Pancreas (tissue), 10 donors: ENCODE results near the gene STARD9. TPM values are rescaled to one million over a fixed set of nuclear protein-coding genes. Genes with fewer than 3 reads are reported as not detected.
A peak's percentile ranks its signal among the peaks of the same experiment; 100 is the strongest.

Experiments used
- ATAC-seq, 4 donors: fragments of 200-7000 bp; cut with Tn5 transposase; one replicate each; pipeline versions ENCODE4 v1.8.0 to v1.9.1; 2020; ENCODE audit warnings: mild to moderate bottlenecking in 4 of 4, moderate library complexity in 4 of 4
- DNase-seq, 6 donors: peaks; one replicate each; pipeline ENCODE4 v3.0.0-alpha.2; 2020
- FAIRE-seq: peaks from 2 replicates; lab custom pipeline; 2012; peaks lifted over from hg19 to GRCh38; lab: Jason Lieb, UNC
- H3K27ac ChIP-seq, 4 donors: fragments of 200-600 bp; sonication (generic); 1 replicate in 3 of 4; 2 replicates in 1 of 4; pipeline versions ENCODE4 v1.5.0 to v1.8.0; 2020
- H3K27me3 ChIP-seq, 4 donors: fragments of 200-600 bp; one replicate each; pipeline ENCODE4 v1.8.0; 2021
- H3K36me3 ChIP-seq, 3 donors: fragments of 200-600 bp; sonication (generic) in 1 of 3; one replicate each; pipeline versions ENCODE4 v1.5.0 to v1.8.0; 2020 to 2021
- H3K4me1 ChIP-seq, 3 donors: fragments of 200-600 bp; one replicate each; pipeline ENCODE4 v1.8.0; 2021
- H3K4me3 ChIP-seq, 4 donors: fragments of 200-600 bp; sonication (generic) in 2 of 4; one replicate each; pipeline versions ENCODE4 v1.5.0 to v1.8.0; 2020 to 2021
- H3K9me3 ChIP-seq, 4 donors: fragments of 200-600 bp; one replicate each; pipeline ENCODE4 v1.8.0; 2021
- WGBS, 2 donors: extraction: QIAGEN DNeasy Blood & Tissue Kit; methylation state at CpG; one replicate each; pipeline ENCODE4 v1.1.7; 2013; 5-methylcytosine and 5-hydroxymethylcytosine counted together
- intact Hi-C, 3 donors: fragments of 100-400 bp; cut with DNase I; formaldehyde crosslinking; loops; one replicate each; pipeline versions ENCODE4 v1.11.1 to v1.14.2; 2022
- polyA plus RNA-seq, 2 donors: library from polyadenylated mRNA; stranded (reverse); fragments of 200-250 nt; gene quantifications; one replicate each; pipeline ENCODE4 v1.2.3, GENCODE V29; 2013
- total RNA-seq, 6 donors: library from RNA; stranded (reverse); fragmentation: NEBNext Ultra II Directional in 4 of 6; extraction: Animal tissue kit (Norgen Biotek cat#: 25700) in 4 of 6; gene quantifications; one replicate each; pipeline versions ENCODE4 v1.2.1 to v1.2.4, GENCODE V29; 2021 to 2023
- TF ChIP-seq, protein P1 (sequence below), 4 donors: fragments of 200-600 bp; sonication (generic) in 3 of 4; IDR thresholded peaks; one replicate each; pipeline versions ENCODE4 v1.5.0 to v1.8.0; 2021; ENCODE audit warnings: antibody characterized with exemption in 4 of 4
- donor health status: healthy with polysubstance abuse.
- donor health status: DM: no; HTN: no; CAD: no; lungs with moderate emphysema.
- donor health status: DM: no; HTN: no; CAD: no.
- donor health status: control.
- donor health status: control.
- donor health status: Bipolar disorder and iron deficiency.
- donor health status: DM: yes; HTN: yes; CAD: no.
- donor health status: DM: no; HTN: no; CAD: no.
- donor health status: DM: no; HTN: no; CAD: no.
- donor health status: DM: yes; HTN: yes; CAD: no.

Gene STARD9
- 1 to 10 TPM in 3 of 6 donors, under 1 TPM in 3; 0.44 to 2.0 (median 1.0) TPM for total RNA-seq
- polyA plus RNA-seq, result 1 to 10 TPM; 2.6 to 3.0 TPM

DNA sequence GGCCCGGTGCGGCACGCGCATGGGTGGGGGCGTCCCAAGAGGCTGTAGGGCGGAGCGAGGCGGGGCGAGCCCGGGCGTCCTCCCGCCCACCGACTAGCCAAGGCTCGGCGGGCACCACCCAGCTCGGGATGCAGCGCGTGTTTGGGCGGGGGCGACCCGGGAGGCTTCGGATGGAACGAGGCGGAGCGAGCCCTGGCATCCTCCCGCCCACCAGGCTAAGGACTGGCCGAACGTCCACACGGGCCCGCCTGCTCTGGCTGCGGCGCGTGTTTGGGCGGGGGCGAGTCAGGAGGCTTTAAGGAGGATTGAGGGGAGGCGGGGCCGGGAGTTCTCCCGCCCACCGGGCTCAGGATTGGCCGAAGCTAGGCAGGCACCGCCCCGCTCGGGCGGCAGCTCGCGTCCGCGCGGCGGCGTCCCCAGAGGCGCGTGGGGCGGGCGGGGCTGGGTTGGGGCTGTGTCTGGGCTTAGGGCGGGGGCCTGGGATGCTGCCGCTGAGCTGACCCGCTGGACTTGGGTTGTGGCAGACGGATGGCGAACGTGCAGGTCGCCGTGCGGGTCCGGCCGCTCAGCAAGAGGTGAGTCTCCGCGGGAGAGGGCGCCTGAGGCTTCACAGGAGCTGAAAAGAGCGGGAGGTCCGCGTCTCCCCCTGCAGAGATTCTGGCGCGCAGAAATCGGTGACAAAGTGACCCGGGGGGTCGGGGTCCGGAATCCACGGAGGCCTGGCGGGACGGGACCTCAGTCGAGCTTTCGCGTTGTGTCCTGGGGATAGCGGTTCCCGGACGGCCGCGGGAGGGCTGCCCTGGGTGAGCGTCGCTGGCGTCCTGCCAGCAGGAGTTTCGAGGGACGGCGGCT is at the start of gene STARD9:
Gene STARD9 (plus strand): TSS at position 419 of the 852 bp plus-strand sequence. CDS start 110 bp downstream, at position 529.
- DNase-seq, result peak; percentile 96 to 98 (median 97)
- Histone ChIP-seq H3K4me1 (peaks cover 0 to 4% (median 0%) of the 10 kb centered on the region in 3 donors), H3K9me3 (no peaks in the 10 kb centered on the region), H3K4me3 (peak within 1 kb of the TSS; percentile 53 to 71 (median 60)), H3K27ac (peak within 1 kb of the TSS in 3 of 4 donors; percentile 0 to 48 (median 16)), H3K27me3 (no peaks in the 10 kb centered on the region), H3K36me3 (no peaks in the 10 kb centered on the region)
- intact Hi-C loops, result no loop called here
- no peak for FAIRE-seq
- TF ChIP-seq, protein P1, sequence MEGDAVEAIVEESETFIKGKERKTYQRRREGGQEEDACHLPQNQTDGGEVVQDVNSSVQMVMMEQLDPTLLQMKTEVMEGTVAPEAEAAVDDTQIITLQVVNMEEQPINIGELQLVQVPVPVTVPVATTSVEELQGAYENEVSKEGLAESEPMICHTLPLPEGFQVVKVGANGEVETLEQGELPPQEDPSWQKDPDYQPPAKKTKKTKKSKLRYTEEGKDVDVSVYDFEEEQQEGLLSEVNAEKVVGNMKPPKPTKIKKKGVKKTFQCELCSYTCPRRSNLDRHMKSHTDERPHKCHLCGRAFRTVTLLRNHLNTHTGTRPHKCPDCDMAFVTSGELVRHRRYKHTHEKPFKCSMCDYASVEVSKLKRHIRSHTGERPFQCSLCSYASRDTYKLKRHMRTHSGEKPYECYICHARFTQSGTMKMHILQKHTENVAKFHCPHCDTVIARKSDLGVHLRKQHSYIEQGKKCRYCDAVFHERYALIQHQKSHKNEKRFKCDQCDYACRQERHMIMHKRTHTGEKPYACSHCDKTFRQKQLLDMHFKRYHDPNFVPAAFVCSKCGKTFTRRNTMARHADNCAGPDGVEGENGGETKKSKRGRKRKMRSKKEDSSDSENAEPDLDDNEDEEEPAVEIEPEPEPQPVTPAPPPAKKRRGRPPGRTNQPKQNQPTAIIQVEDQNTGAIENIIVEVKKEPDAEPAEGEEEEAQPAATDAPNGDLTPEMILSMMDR (IDR thresholded peaks at IDR 0.05), result no peak
- peak; percentile 95 to 99 (median 98) for ATAC-seq
- 0 to 1% methylated on average over 67 to 95 of the region's 95 CpGs for WGBS, 2 donors

DNA sequence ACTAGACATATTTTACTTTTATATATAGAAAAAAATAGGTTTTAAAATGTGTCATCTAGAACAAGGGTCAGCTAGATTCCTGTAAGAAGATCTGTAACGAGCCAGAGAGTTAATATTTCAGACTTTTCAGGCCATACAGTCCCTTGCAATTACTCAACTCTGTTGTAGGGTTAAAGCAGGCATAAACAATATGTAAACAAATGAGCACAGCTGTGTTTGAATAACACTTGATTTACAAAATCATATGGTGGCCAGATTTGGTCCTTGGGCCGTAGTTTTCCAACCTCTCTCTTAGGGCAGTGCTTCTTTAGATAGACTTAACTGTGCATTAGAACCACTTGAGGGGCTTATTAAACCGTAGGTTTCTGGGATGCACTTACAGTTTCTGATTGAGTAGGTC is 46.4 kb upstream of the STARD9 start:
- ATAC-seq (no peak), FAIRE-seq (no peak), DNase-seq (no peak)
- Histone ChIP-seq H3K9me3 (no peaks in the 10 kb centered on the region), H3K4me3 (no peak overlapping the region), H3K27ac (no peak overlapping the region), H3K36me3 (peaks cover 0 to 19% (median 0%) of the 10 kb centered on the region in 3 donors), H3K4me1 (no peaks in the 10 kb centered on the region), H3K27me3 (no peaks in the 10 kb centered on the region)
- 82 to 83% methylated on average over 3 of the region's 3 CpGs for WGBS, 2 donors
- intact Hi-C loops, result no loop called here
- TF ChIP-seq, protein P1 (IDR thresholded peaks at IDR 0.05), result no peak

DNA sequence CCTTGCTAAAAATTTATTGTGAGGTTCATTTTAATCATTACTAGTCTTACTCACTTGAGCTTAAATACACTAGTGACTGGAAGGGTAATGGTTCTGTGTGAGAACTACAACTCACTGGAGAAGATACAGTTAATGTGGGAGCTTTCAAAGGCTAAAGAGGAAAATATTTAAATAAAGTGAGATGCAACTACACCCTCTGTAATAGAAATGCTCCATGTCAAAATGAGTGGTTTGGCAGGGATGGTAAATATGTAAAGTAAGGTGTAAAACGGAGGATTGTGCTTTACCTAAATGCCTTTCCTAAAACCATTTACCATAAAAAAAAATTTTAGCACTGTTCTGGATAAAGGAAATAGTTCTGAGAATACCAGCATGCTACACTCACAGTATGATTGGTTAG is 42.2 kb upstream of the STARD9 start:
- 86 to 93% methylated on average over 1 of the region's 1 CpG for WGBS, 2 donors
- Histone ChIP-seq H3K27ac (no peak overlapping the region), H3K36me3 (peaks cover 0 to 14% (median 0%) of the 10 kb centered on the region in 3 donors), H3K27me3 (no peaks in the 10 kb centered on the region), H3K4me1 (no peaks in the 10 kb centered on the region), H3K4me3 (no peak overlapping the region), H3K9me3 (no peaks in the 10 kb centered on the region)
- no peak for DNase-seq
- intact Hi-C loops, result no loop called here
- TF ChIP-seq, protein P1 (IDR thresholded peaks at IDR 0.05), result no peak
- no peak for ATAC-seq
- FAIRE-seq, result no peak

DNA sequence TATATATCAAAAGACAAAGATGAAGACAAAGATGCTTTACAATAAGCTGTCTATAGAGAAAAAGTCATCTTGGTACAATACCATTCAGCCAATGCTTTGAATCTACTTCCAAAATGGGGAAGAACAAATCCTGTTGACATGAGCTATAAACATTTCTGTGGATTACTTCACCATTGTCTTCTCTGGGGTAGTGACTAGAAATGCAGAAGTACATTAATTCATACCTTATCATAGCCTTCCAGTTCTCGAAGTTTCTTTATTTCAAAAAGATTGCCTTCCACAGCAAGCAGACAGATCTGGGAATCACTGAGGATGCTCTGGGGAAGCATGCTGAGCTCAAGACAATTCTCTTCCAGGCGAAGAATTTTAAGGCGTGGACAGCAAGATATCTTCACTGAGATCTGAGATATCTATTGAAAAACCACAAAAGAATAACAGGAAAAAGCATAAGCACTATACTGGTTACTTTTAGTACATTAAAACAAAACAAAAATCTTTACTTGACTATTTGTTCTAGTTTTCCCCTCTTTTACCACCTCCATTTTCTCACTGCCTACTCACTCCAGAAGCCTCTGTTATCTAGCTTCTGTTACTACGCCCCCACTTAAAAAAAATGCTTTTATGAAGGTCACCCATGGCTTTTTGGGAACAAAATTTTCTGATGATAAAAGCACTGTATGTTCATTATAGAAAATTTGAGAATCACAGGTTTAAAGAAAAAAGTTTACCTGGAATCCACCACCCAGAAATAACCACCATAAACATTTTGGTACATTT is 30.4 kb upstream of the STARD9 start:
- Histone ChIP-seq H3K4me3 (no peak overlapping the region), H3K9me3 (no peaks in the 10 kb centered on the region), H3K36me3 (peaks cover 0 to 13% (median 4%) of the 10 kb centered on the region in 3 donors), H3K27me3 (no peaks in the 10 kb centered on the region), H3K27ac (no peak overlapping the region), H3K4me1 (peaks cover 5 to 15% (median 13%) of the 10 kb centered on the region in 3 donors)
- TF ChIP-seq, protein P1 (IDR thresholded peaks at IDR 0.05), result no peak
- ATAC-seq (no peak), FAIRE-seq (no peak), DNase-seq (no peak)
- 85 to 86% methylated on average over 4 of the region's 4 CpGs for WGBS, 2 donors
- intact Hi-C loops, result no loop called here
